Caco-2 (cell line): ENCODE measurements around the gene DNM2. TPM values are rescaled to one million over a fixed set of nuclear protein-coding genes. Genes with fewer than 3 reads are reported as not detected.

Experiments
- BruUV-seq: library from RNA; stranded (reverse); fragments of 400-500 nt; replicated peaks from 2 replicates; lab custom pipeline; 2021; lab: Mats Ljungman, UMichigan
- CTCF ChIA-PET: fragments of 300-600 bp; sonication (Branson Sonifier 250); formaldehyde crosslinking; loops from one replicate; lab custom pipeline; 2022; ENCODE audit warnings: antibody characterized with exemption; lab: Charles Lee
- POLR2A ChIA-PET: fragments of 300-600 bp; sonication (Branson Sonifier 250); formaldehyde crosslinking; loops from one replicate; lab custom pipeline; 2022; ENCODE audit warnings: antibody characterized with exemption; lab: Charles Lee
- DNase-seq, 2 experiments: peaks; one replicate each; pipeline versions ENCODE4 v3.0.0 to v3.0.0-alpha.2; 2020 to 2022
- H3K27me3 ChIP-seq: replicated peaks from 2 replicates; pipeline ENCODE4 v1.6.0; 2011; ENCODE audit warnings: low read length; ENCODE audit not compliant: control insufficient read depth, insufficient read depth
- H3K36me3 ChIP-seq: 2 replicates; pipeline ENCODE4 v1.5.1; 2011; ENCODE audit warnings: low read length; ENCODE audit not compliant: control insufficient read depth, insufficient read depth
- H3K4me1 ChIP-seq: fragments of 250-450 bp; sonication (Bioruptor Pico); 2 replicates; pipeline ENCODE4 v1.5.1; 2020; ENCODE audit warnings: mild to moderate bottlenecking
- H3K4me3 ChIP-seq: 2 replicates; pipeline ENCODE4 v1.5.1; 2011; ENCODE audit warnings: low read depth, mild to moderate bottlenecking, control low read depth, low read length
- H3K9me3 ChIP-seq: fragments of 250-450 bp; sonication (Bioruptor Pico); 2 replicates; pipeline ENCODE4 v1.5.1; 2020; ENCODE audit warnings: mild to moderate bottlenecking, moderate library complexity
- H3K27ac Mint-ChIP-seq: one replicate; pipeline ENCODE4 v1.8.0; 2022; ENCODE audit warnings: mixed read lengths; ENCODE audit not compliant: unreplicated experiment
- H3K27me3 Mint-ChIP-seq: one replicate; pipeline ENCODE4 v1.8.0; 2022; ENCODE audit warnings: mixed read lengths; ENCODE audit not compliant: insufficient read depth, unreplicated experiment
- H3K36me3 Mint-ChIP-seq: one replicate; pipeline ENCODE4 v1.8.0; 2022; ENCODE audit warnings: mild to moderate bottlenecking, mixed read lengths; ENCODE audit not compliant: insufficient read depth, unreplicated experiment
- H3K4me1 Mint-ChIP-seq: one replicate; pipeline ENCODE4 v1.8.0; 2022; ENCODE audit warnings: low read depth, mixed read lengths; ENCODE audit not compliant: unreplicated experiment
- H3K4me3 Mint-ChIP-seq: one replicate; pipeline ENCODE4 v1.8.0; 2022; ENCODE audit warnings: mild to moderate bottlenecking, moderate library complexity, mixed read lengths; ENCODE audit not compliant: unreplicated experiment
- H3K9me3 Mint-ChIP-seq: one replicate; pipeline ENCODE4 v1.8.0; 2022; ENCODE audit warnings: mixed read lengths; ENCODE audit not compliant: unreplicated experiment
- CTCF ChIP-seq, 2 experiments: fragments of 200-600 bp in 1 of 2; IDR thresholded peaks; 1 replicate in 1 of 2; 2 replicates in 1 of 2; pipeline versions ENCODE4 v1.5.1 to v1.8.0; 2011 to 2022; ENCODE audit warnings: antibody characterized with exemption in 1 of 2, control low read depth in 1 of 2, inconsistent platforms in 1 of 2, low read depth in 1 of 2, low read length in 1 of 2, mild to moderate bottlenecking in 1 of 2, moderate library complexity in 1 of 2; ENCODE audit not compliant: insufficient read depth in 1 of 2, severe bottlenecking in 1 of 2, unreplicated experiment in 1 of 2
- intact Hi-C: fragments of 100-400 bp; cut with micrococcal nuclease; formaldehyde crosslinking; loops from one replicate; pipeline ENCODE4 v1.10.0; 2022; ENCODE audit not compliant: unreplicated experiment
- total RNA-seq: library from RNA; stranded (reverse); gene quantifications from 2 replicates; pipeline ENCODE4 v1.2.3, GENCODE V29; 2022

Gene DNM2
- total RNA-seq, 1 experiment from 2014 or later = 137 TPM

DNA sequence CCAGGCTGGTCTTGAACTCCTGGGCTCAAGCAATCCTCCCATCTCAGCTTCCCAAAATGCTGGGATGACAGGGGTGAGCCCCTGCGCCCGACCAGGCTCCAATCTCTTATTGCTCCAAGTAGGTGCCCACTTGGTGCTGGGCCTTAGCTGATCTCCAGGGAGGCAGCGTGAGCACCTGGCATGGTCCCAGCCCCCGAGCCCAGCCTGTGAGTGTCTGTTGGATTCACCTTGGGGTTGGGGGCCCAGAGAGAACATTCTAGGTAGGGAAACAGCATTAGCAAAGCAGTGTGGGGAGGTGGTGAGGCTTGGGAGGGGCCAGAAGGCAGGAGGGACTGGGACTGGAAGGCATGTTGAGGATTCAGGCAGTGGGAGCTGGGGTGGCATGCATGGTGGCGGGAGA, 45.5 kb downstream of the DNM2 start:
- Mint-ChIP-seq H3K27me3 (no peaks in the 10 kb centered on the region), H3K9me3 (no peaks in the 10 kb centered on the region), H3K4me3 (no peak overlapping the region), H3K36me3 (peaks cover 59% of the 10 kb centered on the region), H3K4me1 (peaks cover 6% of the 10 kb centered on the region), H3K27ac (peak overlapping the region; percentile 64)
- POLR2A ChIA-PET = no interaction called here
- CTCF ChIA-PET = interaction anchor here (0.7 kb wide), 1 partner anchor 64 kb away, joined by 3 read pairs; no protein-coding TSS in a partner anchor
- H3K36me3 ChIP-seq = no peaks in the 10 kb centered on the region
- H3K4me1 ChIP-seq = peaks cover 15% of the 10 kb centered on the region
- intact Hi-C loops = no loop called here
- DNase-seq = no peak
- H3K4me3 ChIP-seq = no peak overlapping the region
- no peaks in the 10 kb centered on the region for H3K27me3 ChIP-seq
- H3K9me3 ChIP-seq = no peaks in the 10 kb centered on the region
- TF ChIP-seq CTCF (IDR thresholded peaks at IDR 0.05; ENCODE audit: insufficient read depth in 1 of 2, low read depth in 1 of 2, low read length in 1 of 2, severe bottlenecking in 1 of 2, unreplicated experiment in 1 of 2) = no peak
- BruUV-seq = no TSS peak

GRCh38 chr19:10763828-10764339, 46.0 kb downstream of the DNM2 start:
- H3K4me1 ChIP-seq = peaks cover 15% of the 10 kb centered on the region
- H3K27me3 ChIP-seq = no peaks in the 10 kb centered on the region
- no peaks in the 10 kb centered on the region for H3K27me3 Mint-ChIP-seq
- DNase-seq = no peak
- peaks cover 6% of the 10 kb centered on the region for H3K4me1 Mint-ChIP-seq
- intact Hi-C loops = no loop called here
- H3K36me3 ChIP-seq = no peaks in the 10 kb centered on the region
- H3K36me3 Mint-ChIP-seq = peaks cover 56% of the 10 kb centered on the region
- TF ChIP-seq CTCF (IDR thresholded peaks at IDR 0.05; ENCODE audit: insufficient read depth in 1 of 2, low read depth in 1 of 2, low read length in 1 of 2, severe bottlenecking in 1 of 2, unreplicated experiment in 1 of 2) = no peak
- BruUV-seq = no TSS peak
- no peak overlapping the region for H3K4me3 ChIP-seq
- peak overlapping the region; percentile 64 for H3K27ac Mint-ChIP-seq
- CTCF ChIA-PET = no interaction called here
- no peaks in the 10 kb centered on the region for H3K9me3 ChIP-seq
- H3K4me3 Mint-ChIP-seq = no peak overlapping the region
- H3K9me3 Mint-ChIP-seq = no peaks in the 10 kb centered on the region
- POLR2A ChIA-PET = no interaction called here

DNA sequence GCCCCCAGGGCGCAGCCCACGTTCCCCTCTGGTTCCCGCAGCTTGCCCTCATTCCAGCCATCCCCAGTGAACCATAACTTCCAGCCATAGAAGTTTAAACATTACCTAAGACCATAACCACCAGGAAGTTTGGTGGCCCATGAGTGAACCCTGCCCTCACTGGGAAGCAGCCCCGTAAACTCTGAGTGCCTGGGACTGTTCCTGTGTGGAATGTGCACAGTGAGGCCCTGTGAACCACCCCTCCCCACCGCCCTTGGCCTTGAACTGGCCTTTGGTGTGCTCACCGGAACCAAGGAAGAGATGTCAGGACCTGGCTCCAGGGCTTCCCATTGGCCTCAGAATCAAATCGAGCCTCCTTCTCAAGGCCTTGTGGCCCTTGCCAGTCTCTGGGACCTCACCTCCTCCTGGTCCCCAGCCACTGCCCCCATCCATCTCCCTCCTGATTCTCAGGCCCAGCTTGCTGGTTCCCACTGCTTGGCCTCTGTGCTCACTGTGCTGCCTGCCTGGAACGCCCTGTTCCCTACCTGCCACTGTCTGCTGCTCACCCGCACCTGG, 46.5 kb downstream of the DNM2 start:
- H3K4me3 ChIP-seq = no peak overlapping the region
- no peaks in the 10 kb centered on the region for H3K9me3 Mint-ChIP-seq
- H3K36me3 Mint-ChIP-seq = peaks cover 53% of the 10 kb centered on the region
- peaks cover 6% of the 10 kb centered on the region for H3K4me1 Mint-ChIP-seq
- no peaks in the 10 kb centered on the region for H3K27me3 Mint-ChIP-seq
- H3K9me3 ChIP-seq = no peaks in the 10 kb centered on the region
- POLR2A ChIA-PET = no interaction called here
- H3K36me3 ChIP-seq = no peaks in the 10 kb centered on the region
- intact Hi-C loops = no loop called here
- no peak overlapping the region for H3K4me3 Mint-ChIP-seq
- no TSS peak for BruUV-seq
- peak overlapping the region; percentile 64 for H3K27ac Mint-ChIP-seq
- no peak for TF ChIP-seq CTCF (IDR thresholded peaks at IDR 0.05; ENCODE audit: insufficient read depth in 1 of 2, low read depth in 1 of 2, low read length in 1 of 2, severe bottlenecking in 1 of 2, unreplicated experiment in 1 of 2)
- CTCF ChIA-PET = no interaction called here
- peak in 1 of 2 experiments; percentile 62 for DNase-seq
- no peaks in the 10 kb centered on the region for H3K27me3 ChIP-seq
- peaks cover 15% of the 10 kb centered on the region for H3K4me1 ChIP-seq
